Ishikawa (cell line): ENCODE data around the gene CSNK1G2.

Experiments
- CEBPB ChIP-seq: IDR thresholded peaks from 2 replicates; pipeline ENCODE4 v1.6.1; 2012
- CREB1 ChIP-seq: IDR thresholded peaks from 2 replicates; pipeline ENCODE4 v1.6.1; 2012; ENCODE audit warnings: low read depth
- EGR1 ChIP-seq: IDR thresholded peaks from 2 replicates; pipeline ENCODE4 v1.6.1; 2012
- EP300 ChIP-seq: IDR thresholded peaks from 2 replicates; pipeline ENCODE4 v1.6.1; 2012; ENCODE audit warnings: borderline replicate concordance
- FOXM1 ChIP-seq: IDR thresholded peaks from 2 replicates; pipeline ENCODE4 v1.6.1; 2012; ENCODE audit warnings: low read depth, borderline replicate concordance
- NFIC ChIP-seq: IDR thresholded peaks from 2 replicates; pipeline ENCODE4 v1.6.1; 2012
- RAD21 ChIP-seq: IDR thresholded peaks from 2 replicates; pipeline ENCODE4 v1.6.1; 2012; ENCODE audit warnings: low read depth
- TAF1 ChIP-seq: IDR thresholded peaks from 2 replicates; pipeline ENCODE4 v1.6.1; 2012; ENCODE audit warnings: low read depth, mild to moderate bottlenecking
- TCF12 ChIP-seq: IDR thresholded peaks from 2 replicates; pipeline ENCODE4 v1.6.1; 2012; ENCODE audit warnings: low read depth
- TEAD4 ChIP-seq: IDR thresholded peaks from 2 replicates; pipeline ENCODE4 v1.6.1; 2012
- YY1 ChIP-seq: IDR thresholded peaks from 2 replicates; pipeline ENCODE4 v1.6.1; 2012; ENCODE audit warnings: low read depth
- ZBTB7A ChIP-seq: IDR thresholded peaks from 2 replicates; pipeline ENCODE4 v1.6.1; 2012; ENCODE audit warnings: low read depth
- TF ChIP-seq, protein P1 (sequence below): IDR thresholded peaks from 2 replicates; pipeline ENCODE4 v1.6.1; 2012; ENCODE audit warnings: low read depth, mild to moderate bottlenecking
- TF ChIP-seq, protein P2 (sequence below): IDR thresholded peaks from 2 replicates; pipeline ENCODE4 v1.6.1; 2012
- TF ChIP-seq, protein P3 (sequence below): IDR thresholded peaks from 2 replicates; pipeline ENCODE4 v1.6.1; 2012

Gene CSNK1G2

DNA sequence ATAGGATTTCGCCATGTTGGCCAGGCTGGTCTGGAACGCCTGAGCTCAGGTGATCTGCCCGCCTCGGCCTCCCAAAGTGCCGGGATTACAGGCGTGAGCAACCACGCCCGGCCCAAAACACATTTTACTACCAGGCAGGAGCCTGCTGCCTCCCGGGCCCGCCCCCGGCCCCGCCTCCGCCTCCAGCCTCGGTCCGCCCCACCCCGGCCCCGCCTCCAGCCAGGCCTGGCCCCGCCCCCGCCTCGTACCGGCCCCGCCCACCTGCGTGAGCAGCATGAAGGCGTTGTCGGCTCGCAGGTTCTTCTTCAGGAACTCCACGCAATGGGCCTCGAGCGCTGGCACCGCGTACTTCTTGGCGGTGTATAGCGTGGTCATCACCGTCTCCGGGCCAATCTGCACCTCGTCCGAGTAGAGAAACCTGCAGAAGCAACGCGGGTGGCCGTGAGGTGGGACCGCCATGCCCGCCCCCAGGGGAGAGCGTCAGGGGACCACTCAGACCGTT is 51.8 kb downstream of the CSNK1G2 start:
- TF ChIP-seq, protein P1, sequence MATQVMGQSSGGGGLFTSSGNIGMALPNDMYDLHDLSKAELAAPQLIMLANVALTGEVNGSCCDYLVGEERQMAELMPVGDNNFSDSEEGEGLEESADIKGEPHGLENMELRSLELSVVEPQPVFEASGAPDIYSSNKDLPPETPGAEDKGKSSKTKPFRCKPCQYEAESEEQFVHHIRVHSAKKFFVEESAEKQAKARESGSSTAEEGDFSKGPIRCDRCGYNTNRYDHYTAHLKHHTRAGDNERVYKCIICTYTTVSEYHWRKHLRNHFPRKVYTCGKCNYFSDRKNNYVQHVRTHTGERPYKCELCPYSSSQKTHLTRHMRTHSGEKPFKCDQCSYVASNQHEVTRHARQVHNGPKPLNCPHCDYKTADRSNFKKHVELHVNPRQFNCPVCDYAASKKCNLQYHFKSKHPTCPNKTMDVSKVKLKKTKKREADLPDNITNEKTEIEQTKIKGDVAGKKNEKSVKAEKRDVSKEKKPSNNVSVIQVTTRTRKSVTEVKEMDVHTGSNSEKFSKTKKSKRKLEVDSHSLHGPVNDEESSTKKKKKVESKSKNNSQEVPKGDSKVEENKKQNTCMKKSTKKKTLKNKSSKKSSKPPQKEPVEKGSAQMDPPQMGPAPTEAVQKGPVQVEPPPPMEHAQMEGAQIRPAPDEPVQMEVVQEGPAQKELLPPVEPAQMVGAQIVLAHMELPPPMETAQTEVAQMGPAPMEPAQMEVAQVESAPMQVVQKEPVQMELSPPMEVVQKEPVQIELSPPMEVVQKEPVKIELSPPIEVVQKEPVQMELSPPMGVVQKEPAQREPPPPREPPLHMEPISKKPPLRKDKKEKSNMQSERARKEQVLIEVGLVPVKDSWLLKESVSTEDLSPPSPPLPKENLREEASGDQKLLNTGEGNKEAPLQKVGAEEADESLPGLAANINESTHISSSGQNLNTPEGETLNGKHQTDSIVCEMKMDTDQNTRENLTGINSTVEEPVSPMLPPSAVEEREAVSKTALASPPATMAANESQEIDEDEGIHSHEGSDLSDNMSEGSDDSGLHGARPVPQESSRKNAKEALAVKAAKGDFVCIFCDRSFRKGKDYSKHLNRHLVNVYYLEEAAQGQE = no peak
- no peak for TF ChIP-seq TCF12
- TF ChIP-seq EP300 = no peak
- TF ChIP-seq CREB1 = no peak
- TF ChIP-seq CEBPB = no peak
- TF ChIP-seq, protein P2, sequence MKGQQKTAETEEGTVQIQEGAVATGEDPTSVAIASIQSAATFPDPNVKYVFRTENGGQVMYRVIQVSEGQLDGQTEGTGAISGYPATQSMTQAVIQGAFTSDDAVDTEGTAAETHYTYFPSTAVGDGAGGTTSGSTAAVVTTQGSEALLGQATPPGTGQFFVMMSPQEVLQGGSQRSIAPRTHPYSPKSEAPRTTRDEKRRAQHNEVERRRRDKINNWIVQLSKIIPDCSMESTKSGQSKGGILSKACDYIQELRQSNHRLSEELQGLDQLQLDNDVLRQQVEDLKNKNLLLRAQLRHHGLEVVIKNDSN = no peak
- TF ChIP-seq FOXM1 = no peak
- TF ChIP-seq NFIC = no peak
- no peak for TF ChIP-seq EGR1
- TF ChIP-seq TAF1 = no peak
- TF ChIP-seq, protein P3, sequence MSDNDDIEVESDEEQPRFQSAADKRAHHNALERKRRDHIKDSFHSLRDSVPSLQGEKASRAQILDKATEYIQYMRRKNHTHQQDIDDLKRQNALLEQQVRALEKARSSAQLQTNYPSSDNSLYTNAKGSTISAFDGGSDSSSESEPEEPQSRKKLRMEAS = no peak
- TF ChIP-seq TEAD4 = no peak

DNA sequence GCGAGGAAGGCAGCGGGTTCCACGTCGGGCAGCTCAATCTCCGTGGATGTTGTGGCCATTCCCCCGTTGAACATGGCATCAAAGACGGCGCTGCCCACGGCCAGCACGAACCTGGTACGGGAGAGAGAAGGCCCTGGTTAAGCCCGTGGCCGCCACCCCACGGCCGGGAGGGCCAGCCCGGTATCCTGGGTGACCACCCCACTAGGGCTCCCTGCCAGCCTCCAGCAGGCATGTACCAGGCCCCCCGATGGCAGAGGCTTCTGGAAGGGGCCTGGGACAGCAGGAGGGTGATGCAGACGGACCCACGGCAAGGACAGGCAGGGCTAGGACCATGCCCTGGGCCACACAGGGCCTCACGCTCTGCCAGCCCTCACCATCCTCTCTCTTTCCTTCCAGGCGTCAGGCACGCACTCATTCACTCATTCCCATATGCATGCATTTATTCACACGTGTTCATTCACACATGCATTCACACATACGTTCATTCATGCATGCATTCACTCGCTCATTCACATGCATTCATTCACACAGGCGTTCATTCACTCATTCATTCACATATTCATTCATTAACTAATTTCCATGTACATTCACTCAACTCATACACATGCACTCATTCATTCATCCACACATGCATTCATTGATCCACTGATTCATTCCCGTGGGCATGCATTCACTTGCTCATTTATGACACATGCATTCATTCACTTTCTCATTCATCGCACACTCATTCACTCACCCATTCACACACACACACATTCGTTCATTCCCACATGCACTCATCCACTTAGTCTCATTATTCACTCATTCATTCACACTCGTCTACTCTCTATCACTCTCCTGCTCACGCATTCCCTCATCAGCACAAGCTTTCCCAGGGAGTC is 56.6 kb downstream of the CSNK1G2 start:
- TF ChIP-seq, protein P3 = no peak
- TF ChIP-seq TCF12 (no peak), EGR1 (no peak), ZBTB7A (no peak)
- TF ChIP-seq, protein P1 = no peak

DNA sequence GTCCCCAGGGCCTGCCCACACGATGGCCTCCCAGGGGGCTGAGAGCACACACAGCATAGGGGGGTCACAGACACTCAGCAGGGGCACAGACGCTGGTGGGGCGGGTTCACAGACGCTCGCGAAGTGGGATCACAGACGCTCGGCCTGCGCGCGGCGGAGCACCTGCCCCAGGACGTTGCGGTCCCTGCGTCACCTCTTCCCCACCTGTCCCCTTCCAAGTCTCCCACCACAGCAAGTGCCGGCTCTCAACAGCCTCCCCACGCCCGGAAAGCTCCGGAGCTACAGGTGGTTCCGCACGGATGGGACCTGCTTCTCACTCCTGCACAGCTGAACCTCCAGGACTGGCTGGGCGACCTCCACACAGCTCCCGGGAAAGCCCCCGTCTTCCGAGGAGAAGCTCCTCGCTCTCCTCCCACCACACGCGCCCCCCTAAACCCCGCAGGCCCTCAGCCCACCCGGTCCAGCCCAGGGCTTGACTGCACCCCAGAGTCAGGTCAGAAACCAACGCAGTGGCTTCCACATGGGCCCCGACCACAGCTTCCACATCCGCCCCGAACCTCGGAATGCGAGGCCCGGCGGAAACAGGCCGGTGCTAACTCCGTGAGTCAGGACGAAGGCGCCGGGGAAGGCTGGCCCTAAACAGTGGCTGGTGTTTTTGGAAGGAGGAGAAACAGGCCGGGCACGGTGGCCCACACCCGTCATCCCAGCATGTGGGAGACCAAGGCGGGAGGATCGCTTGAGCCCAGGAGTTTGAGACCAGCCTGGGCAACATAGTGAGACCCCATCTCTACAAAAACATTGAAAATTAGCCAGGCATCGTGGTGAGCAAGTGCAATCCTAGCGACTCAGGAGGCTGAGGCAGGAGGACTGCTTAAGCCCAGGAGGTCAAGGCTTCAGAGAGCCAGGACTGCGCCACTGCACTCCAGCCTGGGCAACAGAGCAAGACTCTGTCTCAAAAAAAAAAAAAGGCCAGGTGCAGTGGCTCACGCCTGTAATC is 58.0 kb downstream of the CSNK1G2 start:
- TF ChIP-seq TCF12 (no peak), TEAD4 (no peak), CREB1 (no peak), FOXM1 (no peak), ZBTB7A (no peak), YY1 (no peak), NFIC (no peak), TAF1 (no peak), EP300 (no peak), CEBPB (no peak), RAD21 (no peak), EGR1 (no peak)
- TF ChIP-seq, protein P2 = no peak
- TF ChIP-seq, protein P1 = no peak
- TF ChIP-seq, protein P3 = no peak
